Activated naive CD4-positive, alpha-beta T cell treated with anti-CD3 and anti-CD28 coated beads, Interleukin-2, amount 50 U/mL, for 72 hours (primary cell): ENCODE data around the gene DEK. TPM values are rescaled to one million over a fixed set of nuclear protein-coding genes. Genes with fewer than 3 reads are reported as not detected.
A peak's percentile ranks its signal among the peaks of the same experiment; 100 is the strongest.
"Not testable (repeated sequence)": the region's sequence is repeated elsewhere in the genome, so short reads cannot be mapped to it uniquely, and the experiment has no call there.

Source experiments
- ATAC-seq, 2 donors: fragments of 150-1000 bp; cut with Tn5 transposase; 2 replicates each; pipeline ENCODE4 v1.10.0; 2021; ENCODE audit warnings: mild to moderate bottlenecking in 2 of 2, moderate library complexity in 2 of 2
- DNase-seq, 2 donors: peaks; one replicate each; pipeline ENCODE4 v3.0.0; 2021 to 2022; ENCODE audit warnings: low spot score in 2 of 2
- H3K27ac Mint-ChIP-seq, 2 donors: one replicate each; pipeline ENCODE4 v1.8.0; 2022; ENCODE audit warnings: mild to moderate bottlenecking in 2 of 2, mixed read lengths in 2 of 2
- H3K36me3 Mint-ChIP-seq, 2 donors: one replicate each; pipeline ENCODE4 v1.8.0; 2022; ENCODE audit warnings: mixed read lengths in 2 of 2
- H3K9me3 Mint-ChIP-seq, 2 donors: one replicate each; pipeline ENCODE4 v1.8.0; 2022; ENCODE audit warnings: mixed read lengths in 2 of 2
- total RNA-seq, 2 donors: library from RNA; stranded (reverse); gene quantifications; one replicate each; pipeline ENCODE4 v1.2.3, GENCODE V29; 2022

Gene DEK
- total RNA-seq, 2 donors from 2014 or later: 185 to 239 TPM

GRCh38 chr6:18192026-18192425 is 72.3 kb downstream of the DEK start:
- no peak for DNase-seq

DNA sequence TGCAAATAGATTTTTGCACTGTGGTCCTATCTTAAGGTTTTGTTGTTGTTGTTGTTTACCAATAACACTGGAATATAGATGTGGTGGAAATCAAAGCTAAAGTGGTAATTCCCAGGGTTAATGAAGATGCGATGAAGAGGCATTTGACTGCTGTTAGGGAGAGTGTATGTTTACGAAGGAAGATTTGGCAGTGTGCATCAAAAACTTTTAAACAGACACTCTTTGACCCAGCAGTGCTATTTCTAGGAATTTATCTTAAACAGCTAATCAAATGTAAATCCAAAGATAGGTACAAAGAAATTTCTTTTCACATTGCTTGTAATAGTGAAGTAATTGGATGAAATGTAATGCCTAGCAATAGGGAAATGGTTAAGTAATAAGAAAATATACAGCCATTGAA is 75.1 kb downstream of the DEK start:
- Mint-ChIP-seq H3K9me3 (no peaks in the 10 kb centered on the region), H3K36me3 (no peaks in the 10 kb centered on the region), H3K27ac (no peak overlapping the region)
- ATAC-seq: no peak
- no peak for DNase-seq

More at GRCh38 chr6:18192026-18192425, 72.3 kb downstream of the DEK start:
- no peak overlapping the region for H3K27ac Mint-ChIP-seq
- H3K36me3 Mint-ChIP-seq: peaks cover 0 to 3% of the 10 kb centered on the region in 2 donors
- ATAC-seq: no peak
- H3K9me3 Mint-ChIP-seq: no peaks in the 10 kb centered on the region

DNA sequence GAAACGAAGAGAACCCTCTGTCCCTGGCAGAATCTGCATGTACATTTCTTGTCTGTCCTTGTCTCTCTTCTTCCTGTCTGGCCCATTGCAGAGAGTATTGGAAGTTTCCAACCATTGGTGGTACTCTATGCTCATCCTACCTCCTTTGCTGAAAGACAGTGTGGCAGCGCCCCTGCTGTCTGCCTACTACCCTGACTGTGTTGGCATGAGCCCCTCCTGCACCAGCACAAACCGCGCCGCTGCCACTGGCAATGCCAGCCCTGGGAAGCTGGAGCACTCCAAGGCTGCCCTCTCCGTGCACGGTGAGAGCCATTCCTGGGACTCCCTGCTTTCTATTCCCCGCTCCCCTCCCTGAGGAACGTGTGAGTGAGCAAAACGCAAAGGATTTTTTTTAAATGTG is 76.6 kb downstream of the DEK start:
- peaks cover 0 to 5% of the 10 kb centered on the region in 2 donors for H3K36me3 Mint-ChIP-seq
- ATAC-seq (no peak), DNase-seq (no peak)
- H3K27ac Mint-ChIP-seq: no peak overlapping the region
- H3K9me3 Mint-ChIP-seq: no peaks in the 10 kb centered on the region

- H3K9me3 Mint-ChIP-seq: no peaks in the 10 kb centered on the region
- ATAC-seq (no peak), DNase-seq (no peak)
- H3K27ac Mint-ChIP-seq: no peak overlapping the region
- peaks cover 0 to 5% of the 10 kb centered on the region in 2 donors for H3K36me3 Mint-ChIP-seq
Measured at GRCh38 chr6:18186540-18187250, 77.6 kb downstream of the DEK start.

- Mint-ChIP-seq H3K27ac (no peak overlapping the region), H3K36me3 (peaks cover 0 to 5% of the 10 kb centered on the region in 2 donors), H3K9me3 (no peaks in the 10 kb centered on the region)
- ATAC-seq (no peak), DNase-seq (no peak)
Measured at GRCh38 chr6:18186033-18186432, 78.3 kb downstream of the DEK start.

DNA sequence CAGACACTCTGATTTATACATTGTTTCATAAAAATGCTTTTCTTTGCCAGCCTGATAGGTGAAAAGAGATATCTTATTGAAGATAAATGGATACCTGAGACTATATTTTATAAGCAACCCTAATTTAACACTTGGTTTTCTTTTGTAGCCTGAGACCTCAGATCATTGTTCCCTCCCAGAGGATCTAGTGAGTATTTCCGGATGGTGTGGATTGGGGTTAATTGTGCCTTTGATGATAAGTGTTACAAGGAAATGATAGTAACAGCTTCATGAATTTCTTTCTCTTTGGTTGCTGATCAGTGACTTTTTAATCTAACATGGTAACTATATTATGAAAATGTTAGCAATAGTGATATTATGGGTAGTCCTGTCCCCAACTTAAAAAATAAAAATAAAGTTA is 78.7 kb downstream of the DEK start:
- DNase-seq: no peak

DNA sequence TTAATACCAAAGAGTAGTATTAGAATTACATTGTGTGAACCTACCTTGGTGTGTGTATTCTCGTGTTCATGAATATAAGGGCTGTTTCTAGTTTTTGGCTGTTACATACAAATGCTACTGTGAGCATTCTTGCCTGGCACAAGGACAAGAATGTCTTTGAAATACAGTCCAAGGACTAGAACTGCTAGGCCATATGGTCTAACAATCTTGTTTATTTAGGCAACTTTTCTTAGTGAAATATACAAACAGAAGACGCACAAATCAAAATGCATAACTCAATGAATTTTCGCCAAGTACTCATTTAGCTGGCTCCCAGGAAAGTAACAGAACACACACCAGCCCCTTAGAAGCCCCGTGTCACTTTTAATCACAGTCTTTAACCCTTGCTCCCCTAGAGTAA is 80.6 kb downstream of the DEK start:
- DNase-seq (no peak), ATAC-seq (no peak)
- Mint-ChIP-seq H3K36me3 (peaks cover 10% of the 10 kb centered on the region in 2 donors), H3K9me3 (no peaks in the 10 kb centered on the region), H3K27ac (no peak overlapping the region)

More for the DNA sequence above, 78.7 kb downstream of the DEK start:
- peaks cover under 1 to 8% of the 10 kb centered on the region in 2 donors for H3K36me3 Mint-ChIP-seq
- ATAC-seq: no peak
- H3K9me3 Mint-ChIP-seq: no peaks in the 10 kb centered on the region
- H3K27ac Mint-ChIP-seq: peak overlapping the region in 1 of 2 donors; percentile 55

- H3K9me3 Mint-ChIP-seq: no peaks in the 10 kb centered on the region
Measured at GRCh38 chr6:18182568-18182967, 81.8 kb downstream of the DEK start.

GRCh38 chr6:18179770-18180356 is 84.5 kb downstream of the DEK start:
- peaks cover 17 to 40% of the 10 kb centered on the region in 2 donors for H3K36me3 Mint-ChIP-seq
- DNase-seq (no peak), ATAC-seq (no peak)
- peaks cover 0 to 6% of the 10 kb centered on the region in 2 donors for H3K9me3 Mint-ChIP-seq
- H3K27ac Mint-ChIP-seq: no peak overlapping the region

More at GRCh38 chr6:18182568-18182967, 81.8 kb downstream of the DEK start:
- Mint-ChIP-seq H3K27ac (no peak overlapping the region), H3K36me3 (peaks cover 10 to 13% of the 10 kb centered on the region in 2 donors)
- DNase-seq (no peak), ATAC-seq (no peak)

GRCh38 chr6:18178960-18179615 is 85.2 kb downstream of the DEK start:
- Mint-ChIP-seq H3K27ac (no peak overlapping the region), H3K36me3 (peaks cover 22 to 44% of the 10 kb centered on the region in 2 donors), H3K9me3 (peaks cover 0 to 6% of the 10 kb centered on the region in 2 donors)
- no peak for ATAC-seq
- DNase-seq: no peak

DNA sequence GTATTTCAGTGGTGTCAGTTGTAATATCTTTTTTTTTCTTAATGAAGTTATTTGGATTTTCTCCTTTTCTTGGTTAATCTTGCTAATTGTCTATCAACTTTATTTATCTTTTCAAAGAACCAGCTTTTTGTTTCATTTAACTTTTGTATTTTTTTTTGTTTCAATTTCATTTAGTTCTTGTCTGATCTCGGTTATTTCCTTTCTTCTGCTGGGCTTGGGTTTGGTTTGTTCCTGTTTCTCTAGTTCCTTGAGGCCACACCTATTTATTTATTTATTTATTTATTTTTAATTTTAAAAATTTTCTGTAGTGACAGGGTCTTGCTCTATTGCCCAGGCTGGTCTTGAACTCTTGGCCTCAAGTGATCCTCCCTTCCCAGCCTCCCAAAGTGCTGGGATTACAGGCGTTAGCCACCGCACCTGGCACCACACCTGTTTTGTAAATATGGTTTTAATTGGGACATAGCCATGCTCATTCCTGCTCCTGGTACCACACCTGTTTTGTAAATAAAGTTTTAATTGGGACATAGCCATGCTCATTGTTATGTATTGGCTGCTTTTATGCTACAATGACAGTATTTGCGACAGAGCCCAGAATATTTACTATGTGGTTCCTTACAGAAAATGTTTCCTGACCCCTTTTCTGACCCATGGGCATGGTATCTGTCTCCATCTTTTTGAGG is 86.9 kb downstream of the DEK start:
- no peak for ATAC-seq
- Mint-ChIP-seq H3K27ac (no peak overlapping the region), H3K36me3 (peaks cover 17 to 44% of the 10 kb centered on the region in 2 donors), H3K9me3 (peaks cover 0 to 6% of the 10 kb centered on the region in 2 donors)
- DNase-seq: no peak

- ATAC-seq, H3K9me3 Mint-ChIP-seq, DNase-seq, H3K27ac Mint-ChIP-seq: not testable (repeated sequence)
- H3K36me3 Mint-ChIP-seq: peaks cover 21 to 44% of the 10 kb centered on the region in 2 donors
Measured at GRCh38 chr6:18176198-18176597, 88.1 kb downstream of the DEK start.

Other genes starting within 250 kb of the DEK start
- not detected for gene NHLRC1, start 141.9 kb downstream of the DEK start, total RNA-seq
- gene TPMT, start 109.5 kb downstream of the DEK start, total RNA-seq: 1 to 10 TPM; 3.9 to 9.4 TPM
- 1 to 10 TPM; 7.7 to 10.0 TPM for gene KDM1B, start 109.1 kb downstream of the DEK start, total RNA-seq
- gene RNF144B, start 122.8 kb upstream of the DEK start, total RNA-seq: under 1 TPM; 0.91 to 0.95 TPM